Kidney epithelial cell (primary cell): ENCODE measurements around the gene ARHGAP23. TPM values are rescaled to one million over a fixed set of nuclear protein-coding genes. Genes with fewer than 3 reads are reported as not detected.

ENCODE experiments used
- DNase-seq: peaks from one replicate; pipeline ENCODE4 v3.0.0-alpha.2; 2010; ENCODE audit warnings: low read depth
- H3K27me3 ChIP-seq: 2 replicates; pipeline ENCODE4 v1.6.0; 2011; ENCODE audit warnings: low read length; ENCODE audit not compliant: control insufficient read depth, insufficient read depth
- H3K36me3 ChIP-seq: 2 replicates; pipeline ENCODE4 v1.5.1; 2011; ENCODE audit warnings: low read length; ENCODE audit not compliant: control insufficient read depth, insufficient read depth
- H3K4me3 ChIP-seq: 2 replicates; pipeline ENCODE4 v1.5.1; 2011; ENCODE audit warnings: low read depth, mild to moderate bottlenecking, control low read depth, low read length
- CTCF ChIP-seq: IDR thresholded peaks from 2 replicates; pipeline ENCODE4 v1.5.1; 2011; ENCODE audit warnings: mild to moderate bottlenecking, moderate library complexity, low read length, control low read depth, inconsistent platforms; ENCODE audit not compliant: insufficient read depth, poor library complexity, severe bottlenecking
- total RNA-seq: library from RNA; depleted of rRNA; stranded (reverse); fragments of >200 nt; gene quantifications from 2 replicates; pipeline ENCODE4 v1.2.3, GENCODE V29; 2015

ARHGAP23 gene
- total RNA-seq, 1 donor from 2014 or later, result 52.8 TPM

GRCh38 chr17:38419508-38419981 is 8.7 kb upstream of the ARHGAP23 start:
- H3K4me3 ChIP-seq, result peak overlapping the region; percentile 21
- DNase-seq, result no peak
- H3K36me3 ChIP-seq, result no peaks in the 10 kb centered on the region
- peaks cover 44% of the 10 kb centered on the region for H3K27me3 ChIP-seq
- TF ChIP-seq CTCF, result no peak

- DNase-seq, result no peak
- Histone ChIP-seq H3K27me3 (peaks cover 44% of the 10 kb centered on the region), H3K4me3 (no peak overlapping the region), H3K36me3 (no peaks in the 10 kb centered on the region)
- no peak for TF ChIP-seq CTCF
These were observed 7.7 kb upstream of the ARHGAP23 start for GRCh38 chr17:38420518-38420917.

- no peak overlapping the region for H3K4me3 ChIP-seq
- H3K27me3 ChIP-seq, result peaks cover 44% of the 10 kb centered on the region
- no peak for TF ChIP-seq CTCF
- H3K36me3 ChIP-seq, result no peaks in the 10 kb centered on the region
- DNase-seq, result no peak
These were observed 7.0 kb upstream of the ARHGAP23 start for GRCh38 chr17:38421171-38421841.

GRCh38 chr17:38421871-38422827 is 6.1 kb upstream of the ARHGAP23 start:
- no peak for DNase-seq
- H3K27me3 ChIP-seq, result peaks cover 44% of the 10 kb centered on the region
- no peaks in the 10 kb centered on the region for H3K36me3 ChIP-seq
- no peak overlapping the region for H3K4me3 ChIP-seq
- TF ChIP-seq CTCF, result no peak

- Histone ChIP-seq H3K4me3 (no peak overlapping the region), H3K36me3 (no peaks in the 10 kb centered on the region), H3K27me3 (peaks cover 26% of the 10 kb centered on the region)
- no peak for DNase-seq
- TF ChIP-seq CTCF, result no peak
These were observed 3.8 kb upstream of the ARHGAP23 start for GRCh38 chr17:38424297-38424972.
